GM12878 (cell line): ENCODE measurements around the gene INSIG1. TPM values are rescaled to one million over a fixed set of nuclear protein-coding genes. Genes with fewer than 3 reads are reported as not detected.

Experiments
- ATAC-seq: fragments of 200-7000 bp; cut with Tn5 transposase; 3 replicates; pipeline ENCODE4 v1.9.1; 2020; ENCODE audit warnings: mild to moderate bottlenecking, moderate library complexity
- BruUV-seq: library from RNA; stranded (reverse); fragments of 400-500 nt; replicated peaks from 2 replicates; lab custom pipeline; 2021; lab: Mats Ljungman, UMichigan
- CTCF ChIA-PET: fragments of 300-600 bp; sonication (Branson Sonifier 250); formaldehyde crosslinking; extraction: SDS; loops from one replicate; lab custom pipeline; 2021; ENCODE audit warnings: inconsistent platforms; lab: Yijun Ruan, JAX
- POLR2A ChIA-PET: fragments of 350-600 bp; formaldehyde crosslinking; extraction: SDS; loops from one replicate; lab custom pipeline; 2021; ENCODE audit warnings: inconsistent platforms; lab: Charles Lee
- RAD21 ChIA-PET: fragments of 300-600 bp; sonication (Branson Sonifier 250); formaldehyde crosslinking; loops from one replicate; lab custom pipeline; 2023; ENCODE audit warnings: antibody characterized with exemption; ENCODE audit not compliant: unreplicated experiment; lab: Charles Lee
- SMC1A ChIA-PET: fragments of 300-600 bp; sonication (Branson Sonifier 250); formaldehyde crosslinking; loops from one replicate; lab custom pipeline; 2023; ENCODE audit not compliant: unreplicated experiment, uncharacterized antibody; lab: Charles Lee
- DNase-seq: peaks from one replicate; pipeline ENCODE4 v3.0.0-alpha.2; 2011; ENCODE audit warnings: low read depth, low spot score
- FAIRE-seq: peaks from 3 replicates; lab custom pipeline; 2011; peaks lifted over from hg19 to GRCh38; lab: Jason Lieb, UNC
- H2AFZ ChIP-seq: 2 replicates; pipeline ENCODE4 v1.6.0; 2011; ENCODE audit warnings: low read depth, low read length, control low read depth; ENCODE audit not compliant: control insufficient read depth
- H3K27ac ChIP-seq: 2 replicates; pipeline ENCODE4 v1.5.1; 2011; ENCODE audit warnings: control low read depth; ENCODE audit not compliant: control insufficient read depth, insufficient read depth
- H3K27me3 ChIP-seq, 2 experiments: replicated peaks in 1 of 2; 2 replicates each; pipeline versions ENCODE4 v1.6.0 to v1.6.1; 2011; ENCODE audit warnings: low read length in 1 of 2; ENCODE audit not compliant: control insufficient read depth in 2 of 2, insufficient read depth in 2 of 2
- H3K36me3 ChIP-seq, 2 experiments: 2 replicates each; pipeline ENCODE4 v1.5.1; 2011; ENCODE audit warnings: low read length in 1 of 2; ENCODE audit not compliant: control insufficient read depth in 2 of 2, insufficient read depth in 2 of 2
- H3K4me1 ChIP-seq: 2 replicates; pipeline ENCODE4 v1.6.1; 2011; ENCODE audit warnings: mild to moderate bottlenecking, low read length, moderate library complexity, mixed read lengths; ENCODE audit not compliant: control insufficient read depth, insufficient read depth
- H3K4me2 ChIP-seq: 2 replicates; pipeline ENCODE4 v1.6.0; 2011; ENCODE audit warnings: control low read depth; ENCODE audit not compliant: control insufficient read depth, insufficient read depth
- H3K4me3 ChIP-seq: fragments of 200-600 bp; sonication (generic); 2 replicates; pipeline ENCODE4 v1.5.1; 2016
- H3K79me2 ChIP-seq: 2 replicates; pipeline ENCODE4 v1.6.0; 2011; ENCODE audit warnings: low read length; ENCODE audit not compliant: control insufficient read depth, insufficient read depth
- H3K9ac ChIP-seq: 2 replicates; pipeline ENCODE4 v1.8.0; 2011; ENCODE audit warnings: low read length, control low read depth, mixed read lengths; ENCODE audit not compliant: control insufficient read depth, insufficient read depth
- H3K9me3 ChIP-seq: replicated peaks from 3 replicates; pipeline ENCODE4 v1.5.1; 2011; ENCODE audit warnings: mild to moderate bottlenecking, low read length; ENCODE audit not compliant: control insufficient read depth, insufficient read depth
- H4K20me1 ChIP-seq: 2 replicates; pipeline ENCODE4 v1.6.0; 2011; ENCODE audit not compliant: control insufficient read depth, insufficient read depth
- MEF2B ChIP-seq: fragments of 450-650 bp; IDR thresholded peaks from 2 replicates; pipeline ENCODE4 v1.6.1; 2018; ENCODE audit warnings: mild to moderate bottlenecking, moderate library complexity; ENCODE audit not compliant: partially characterized antibody, poor library complexity, severe bottlenecking
- MYB ChIP-seq: fragments of 150-350 bp; IDR thresholded peaks from 2 replicates; pipeline ENCODE4 v1.6.1; 2014; ENCODE audit warnings: mild to moderate bottlenecking, low read depth, low read length, borderline replicate concordance
- REST ChIP-seq: IDR thresholded peaks from 2 replicates; pipeline ENCODE4 v1.6.1; 2012; ENCODE audit warnings: mild to moderate bottlenecking, low read depth, low read length
- ZNF207 ChIP-seq: fragments of 450-650 bp; IDR thresholded peaks from 2 replicates; pipeline ENCODE4 v1.6.1; 2014; ENCODE audit warnings: antibody characterized with exemption, mild to moderate bottlenecking, borderline replicate concordance
- ZNF274 ChIP-seq: IDR thresholded peaks from one replicate; pipeline ENCODE4 v1.8.0; 2011; ENCODE audit not compliant: insufficient read length, insufficient read depth
- WGBS: methylation state at CpG from one replicate; pipeline ENCODE4 v1.1.6; 2016; ENCODE audit warnings: low lambda C conversion rate; ENCODE audit not compliant: insufficient replicate concordance, insufficient coverage; ENCODE audit errors: missing lambda C conversion rate; 5-methylcytosine and 5-hydroxymethylcytosine counted together
- in situ Hi-C: fragments of 300-500 bp; cut with MboI; formaldehyde crosslinking; loops from 9 replicates; pipeline ENCODE4 v1.14.3; 2018; ENCODE audit warnings: mixed read lengths
- intact Hi-C: fragments of 100-400 bp; cut with micrococcal nuclease; formaldehyde crosslinking; loops from one replicate; pipeline ENCODE4 v1.14.2; 2022; ENCODE audit not compliant: unreplicated experiment
- polyA plus RNA-seq, 11 experiments: library from polyadenylated mRNA; depleted of rRNA in 4 of 11; unstranded in 6 of 11; stranded (reverse) in 5 of 11; fragments of >200 nt; fragmentation: Nextera tagmentation in 4 of 11; fragmentation: Illumina TruSeq in 1 of 11; extraction: Ambion mirVana in 4 of 11; extraction: Trizol in 1 of 11; gene quantifications; 1 replicate in 1 of 11; 2 replicates in 10 of 11; pipeline versions ENCODE4 v1.2.1 to v1.2.3, GENCODE V29; 2011 to 2016; ENCODE audit warnings: inconsistent platforms in 2 of 11, missing spikeins in 2 of 11, low read depth in 1 of 11
- total RNA-seq, 4 experiments: library from RNA; depleted of rRNA in 3 of 4; stranded (reverse); fragments of >200 nt in 3 of 4; fragmentation: Illumina TruSeq in 1 of 4; extraction: Trizol in 1 of 4; gene quantifications; 2 replicates each; pipeline versions ENCODE4 v1.2.1 to v1.2.3, GENCODE V29; 2013 to 2021
- TF ChIP-seq, protein P1 (sequence below): IDR thresholded peaks from 2 replicates; pipeline ENCODE4 v1.6.1; 2011; ENCODE audit warnings: borderline replicate concordance, low read depth, mild to moderate bottlenecking, moderate library complexity, mixed read lengths, low read length; ENCODE audit not compliant: insufficient read depth; ENCODE audit errors: extremely low read length
- TF ChIP-seq, protein P2 (sequence below): IDR thresholded peaks from 2 replicates; pipeline ENCODE4 v1.6.1; 2011; ENCODE audit warnings: low read depth, low read length, improper control_type of control experiment, borderline replicate concordance

Gene INSIG1
- total and polyA plus RNA-seq, 10 of the 15 experiments (the other 5 are each of a cell fraction or from before 2014, with no cell fraction given): 29.6 to 168 (median 91.1) TPM

- Histone ChIP-seq H3K9ac (no peak overlapping the region), H3K27ac (no peak overlapping the region), H3K4me3 (no peak overlapping the region), H3K36me3 (no peaks in the 10 kb centered on the region), H3K9me3 (no peaks in the 10 kb centered on the region), H4K20me1 (no peaks in the 10 kb centered on the region), H3K4me2 (no peak overlapping the region), H3K4me1 (no peaks in the 10 kb centered on the region), H2AFZ (no peak overlapping the region), H3K79me2 (no peaks in the 10 kb centered on the region), H3K27me3 (peaks cover 0 to 3% of the 10 kb centered on the region in 2 experiments; a peak in 2 of 4 replicates)
- FAIRE-seq: no peak
- in situ Hi-C loops: no loop called here
- SMC1A ChIA-PET: no interaction called here
- no peak for DNase-seq
- ATAC-seq: no peak
- POLR2A ChIA-PET: no interaction called here
- 38% methylated on average over 6 of the region's 6 CpGs for WGBS
- RAD21 ChIA-PET: no interaction called here
- intact Hi-C loops: no loop called here
- TF ChIP-seq, protein P1, sequence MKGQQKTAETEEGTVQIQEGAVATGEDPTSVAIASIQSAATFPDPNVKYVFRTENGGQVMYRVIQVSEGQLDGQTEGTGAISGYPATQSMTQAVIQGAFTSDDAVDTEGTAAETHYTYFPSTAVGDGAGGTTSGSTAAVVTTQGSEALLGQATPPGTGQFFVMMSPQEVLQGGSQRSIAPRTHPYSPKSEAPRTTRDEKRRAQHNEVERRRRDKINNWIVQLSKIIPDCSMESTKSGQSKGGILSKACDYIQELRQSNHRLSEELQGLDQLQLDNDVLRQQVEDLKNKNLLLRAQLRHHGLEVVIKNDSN: no peak
- TF ChIP-seq ZNF274 (no peak), ZNF207 (no peak), MEF2B (no peak), MYB (no peak), REST (no peak)
- TF ChIP-seq, protein P2, sequence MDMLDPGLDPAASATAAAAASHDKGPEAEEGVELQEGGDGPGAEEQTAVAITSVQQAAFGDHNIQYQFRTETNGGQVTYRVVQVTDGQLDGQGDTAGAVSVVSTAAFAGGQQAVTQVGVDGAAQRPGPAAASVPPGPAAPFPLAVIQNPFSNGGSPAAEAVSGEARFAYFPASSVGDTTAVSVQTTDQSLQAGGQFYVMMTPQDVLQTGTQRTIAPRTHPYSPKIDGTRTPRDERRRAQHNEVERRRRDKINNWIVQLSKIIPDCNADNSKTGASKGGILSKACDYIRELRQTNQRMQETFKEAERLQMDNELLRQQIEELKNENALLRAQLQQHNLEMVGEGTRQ: no peak
- CTCF ChIA-PET: no interaction called here
- BruUV-seq: no TSS peak
Measured at GRCh38 chr7:155255621-155256020, 42.1 kb upstream of the INSIG1 start.
